GM12891 (cell line): ENCODE measurements around the gene BDH1.

Experiments
- POLR2A ChIP-seq: IDR thresholded peaks from 2 replicates; pipeline ENCODE4 v1.6.1; 2011; ENCODE audit warnings: low read depth, low read length, control low read depth
- POLR2AphosphoS5 ChIP-seq: IDR thresholded peaks from 2 replicates; pipeline ENCODE4 v1.6.1; 2011; ENCODE audit warnings: low read depth, low read length, control low read depth
- TAF1 ChIP-seq: IDR thresholded peaks from 2 replicates; pipeline ENCODE4 v1.6.1; 2011; ENCODE audit warnings: low read depth, low read length, control low read depth

DNA sequence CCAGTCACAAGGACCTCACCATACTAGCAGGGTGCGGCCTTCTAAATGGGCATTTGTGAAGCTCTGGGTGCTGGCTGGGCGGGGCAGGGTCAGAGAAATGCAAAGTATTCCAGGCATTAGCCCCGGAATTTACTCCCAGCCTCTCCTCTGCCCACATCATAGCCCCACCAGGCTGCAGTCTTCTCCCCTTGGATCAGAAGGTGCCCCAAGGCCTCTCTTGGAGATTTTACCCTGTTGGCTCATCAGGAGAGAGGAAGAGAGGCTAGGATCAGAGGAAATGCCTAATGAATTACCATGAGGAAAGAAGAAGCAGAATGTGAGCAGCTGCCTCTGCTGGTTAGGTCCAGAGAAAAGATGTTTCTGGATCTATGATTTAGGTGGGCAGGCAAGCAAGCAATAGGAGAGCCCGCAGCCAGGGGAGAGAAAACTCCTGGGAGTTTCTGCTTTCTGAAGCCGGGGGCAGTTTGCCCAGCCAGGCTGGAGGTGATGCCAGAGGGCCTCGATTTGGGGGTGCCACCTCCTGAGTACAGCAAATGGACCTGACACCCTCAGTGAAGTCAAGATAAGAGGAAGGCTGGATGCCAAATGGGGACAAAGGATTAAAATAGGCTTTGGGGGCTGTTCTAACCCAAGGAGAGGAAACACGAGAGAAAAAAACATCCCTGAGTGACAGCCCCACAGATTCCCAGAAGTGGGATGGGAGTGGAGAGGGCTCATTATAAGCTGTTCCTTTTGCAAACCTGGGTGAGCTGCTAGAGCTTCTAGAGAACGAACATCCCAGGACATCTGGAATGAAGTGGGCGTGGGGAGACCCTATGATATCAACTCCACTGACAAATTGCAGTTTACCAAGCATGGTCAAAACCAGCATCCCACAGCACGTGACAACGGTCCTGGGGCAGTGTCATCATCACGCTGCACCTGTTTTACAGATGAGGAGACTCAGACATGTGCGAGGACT is 65.4 kb downstream of the BDH1 start:
- no peak for TF ChIP-seq POLR2AphosphoS5
- TF ChIP-seq POLR2A: no peak
- TF ChIP-seq TAF1: no peak
